Neuronal stem cell (in vitro differentiated cells): ENCODE results near the gene RASSF1.
A peak's percentile ranks its signal among the peaks of the same experiment; 100 is the strongest.

Experiments used
- DNase-seq: peaks from one replicate; pipeline ENCODE4 v3.0.0-alpha.2; 2013; ENCODE audit warnings: low spot score
- H2AFZ ChIP-seq: one replicate; pipeline ENCODE4 v1.6.1; 2013; ENCODE audit warnings: mild to moderate bottlenecking, low read length, inconsistent platforms
- H2AK5ac ChIP-seq: 2 replicates; pipeline ENCODE4 v1.6.1; 2013; ENCODE audit warnings: low read depth, mild to moderate bottlenecking, inconsistent platforms, low read length, moderate library complexity, mixed read lengths
- H2BK120ac ChIP-seq: 2 replicates; pipeline ENCODE4 v1.6.1; 2013; ENCODE audit warnings: low read depth, mild to moderate bottlenecking, inconsistent platforms, low read length, moderate library complexity, mixed read lengths
- H2BK12ac ChIP-seq: one replicate; pipeline ENCODE4 v1.6.1; 2013; ENCODE audit warnings: low read length, inconsistent platforms
- H2BK15ac ChIP-seq: 2 replicates; pipeline ENCODE4 v1.6.1; 2013; ENCODE audit warnings: mild to moderate bottlenecking, low read length, inconsistent platforms, mixed read lengths
- H2BK5ac ChIP-seq: one replicate; pipeline ENCODE4 v1.6.1; 2013; ENCODE audit warnings: inconsistent platforms, mild to moderate bottlenecking, low read length, moderate library complexity
- H3K14ac ChIP-seq: one replicate; pipeline ENCODE4 v1.6.1; 2013; ENCODE audit warnings: low read length, inconsistent platforms
- H3K18ac ChIP-seq: 2 replicates; pipeline ENCODE4 v1.6.1; 2013; ENCODE audit warnings: low read length, inconsistent platforms
- H3K23ac ChIP-seq: 2 replicates; pipeline ENCODE4 v1.6.1; 2013; ENCODE audit warnings: low read depth, mild to moderate bottlenecking, mixed read lengths, low read length, inconsistent platforms; ENCODE audit not compliant: poor library complexity
- H3K27ac ChIP-seq: replicated peaks from 3 replicates; pipeline ENCODE4 v1.5.1; 2013; ENCODE audit warnings: low read length, inconsistent platforms
- H3K27me3 ChIP-seq, 3 experiments: 2 replicates each; pipeline ENCODE4 v1.6.1; 2013; ENCODE audit warnings: low read length in 3 of 3, mild to moderate bottlenecking in 2 of 3, inconsistent platforms in 1 of 3, low read depth in 1 of 3, mixed read lengths in 1 of 3, moderate library complexity in 1 of 3; ENCODE audit not compliant: control insufficient read depth in 3 of 3, insufficient read depth in 3 of 3
- H3K36me3 ChIP-seq, 2 donors: replicated peaks in 1 of 2; 2 replicates each; pipeline ENCODE4 v1.6.1; 2013; ENCODE audit warnings: low read length in 2 of 2; ENCODE audit not compliant: control insufficient read depth in 2 of 2, insufficient read depth in 2 of 2
- H3K4ac ChIP-seq: 2 replicates; pipeline ENCODE4 v1.6.1; 2013; ENCODE audit warnings: inconsistent platforms, mild to moderate bottlenecking, low read length, moderate library complexity
- H3K4me1 ChIP-seq, 2 donors: 1 replicate in 1 of 2; 2 replicates in 1 of 2; pipeline ENCODE4 v1.6.1; 2013; ENCODE audit warnings: low read length in 2 of 2, low read depth in 1 of 2; ENCODE audit not compliant: control insufficient read depth in 2 of 2, insufficient read depth in 1 of 2
- H3K4me2 ChIP-seq: one replicate; pipeline ENCODE4 v1.6.1; 2013; ENCODE audit warnings: mild to moderate bottlenecking, low read length, inconsistent platforms; ENCODE audit not compliant: insufficient read depth, poor library complexity, severe bottlenecking
- H3K4me3 ChIP-seq, 2 donors: 2 replicates each; pipeline ENCODE4 v1.5.1; 2013; ENCODE audit warnings: low read length in 2 of 2, mild to moderate bottlenecking in 2 of 2, inconsistent platforms in 1 of 2, moderate library complexity in 1 of 2
- H3K79me1 ChIP-seq: one replicate; pipeline ENCODE4 v1.6.1; 2013; ENCODE audit warnings: low read depth, mild to moderate bottlenecking, inconsistent platforms, low read length, moderate library complexity
- H3K9ac ChIP-seq: one replicate; pipeline ENCODE4 v1.6.1; 2013; ENCODE audit warnings: mild to moderate bottlenecking, low read depth, low read length, inconsistent platforms; ENCODE audit not compliant: poor library complexity
- H3K9me3 ChIP-seq, 2 donors: replicated peaks in 1 of 2; 2 replicates each; pipeline versions ENCODE3 to v1.6.1; 2013; ENCODE audit warnings: low read length in 2 of 2, mild to moderate bottlenecking in 2 of 2, inconsistent platforms in 1 of 2, low read depth in 1 of 2, mixed read lengths in 1 of 2, moderate library complexity in 1 of 2; ENCODE audit not compliant: control insufficient read depth in 2 of 2, insufficient read depth in 1 of 2
- H4K8ac ChIP-seq: one replicate; pipeline ENCODE4 v1.6.1; 2013; ENCODE audit warnings: low read depth, mild to moderate bottlenecking, inconsistent platforms, low read length, moderate library complexity
- H4K91ac ChIP-seq: one replicate; pipeline ENCODE4 v1.6.1; 2013; ENCODE audit warnings: low read length, low read depth, mild to moderate bottlenecking, inconsistent platforms; ENCODE audit not compliant: poor library complexity
- WGBS, 2 donors: extraction: QIAGEN DNeasy Blood & Tissue Kit; methylation state at CpG; one replicate each; pipeline ENCODE4 v1.1.7; 2013; ENCODE audit warnings: missing lambda C conversion rate in 2 of 2, mixed read lengths in 1 of 2; ENCODE audit not compliant: insufficient read length in 2 of 2, insufficient replicate concordance in 1 of 2; ENCODE audit errors: extremely low coverage in 2 of 2; 5-methylcytosine and 5-hydroxymethylcytosine counted together

RASSF1 gene

GRCh38 chr3:50321336-50322114, 19.1 kb downstream of the RASSF1 start:
- Histone ChIP-seq H2BK15ac (peak overlapping the region; percentile 99), H2BK120ac (peak overlapping the region; percentile 99), H3K23ac (peak overlapping the region; percentile 97), H4K91ac (peak overlapping the region; percentile 90), H3K14ac (peak overlapping the region; percentile 39), H3K4me3 (peak overlapping the region; percentile 61 to 84), H2BK12ac (no peak overlapping the region), H3K36me3 (peaks cover 43 to 64% of the 10 kb centered on the region in 2 donors), H3K79me1 (peaks cover 29% of the 10 kb centered on the region), H3K27ac (peak overlapping the region; percentile 90), H2BK5ac (peak overlapping the region; percentile 98), H2AK5ac (peak overlapping the region; percentile 90), H3K4me2 (peak overlapping the region; percentile 95), H4K8ac (no peak overlapping the region), H3K9ac (peak overlapping the region; percentile 82), H3K9me3 (peaks cover 0 to 2% of the 10 kb centered on the region in 2 donors), H3K18ac (peak overlapping the region; percentile 99), H3K4me1 (peaks cover 27 to 39% of the 10 kb centered on the region in 2 donors), H3K27me3 (no peaks in the 10 kb centered on the region), H2AFZ (peak overlapping the region; percentile 99), H3K4ac (peak overlapping the region; percentile 66)
- no CpG with 5 or more reads among the region's 59 CpGs for WGBS, 2 donors
- DNase-seq: peak; percentile 94

- no peak overlapping the region for H4K8ac ChIP-seq
These were observed 19.7 kb downstream of the RASSF1 start for GRCh38 chr3:50320853-50321335.

GRCh38 chr3:50319894-50320625, 20.6 kb downstream of the RASSF1 start:
- DNase-seq: no peak
- peak overlapping the region; percentile 41 for H2BK12ac ChIP-seq
- H2BK15ac ChIP-seq: peak overlapping the region; percentile 90
- no peaks in the 10 kb centered on the region for H3K27me3 ChIP-seq
- no peak overlapping the region for H2BK120ac ChIP-seq
- H3K27ac ChIP-seq: peak overlapping the region; percentile 71
- no CpG with 5 or more reads among the region's 29 CpGs for WGBS, 2 donors
- H3K79me1 ChIP-seq: peaks cover 33% of the 10 kb centered on the region
- H3K4me3 ChIP-seq: peak overlapping the region; percentile 61 to 84
- peaks cover 27 to 39% of the 10 kb centered on the region in 2 donors for H3K4me1 ChIP-seq
- peak overlapping the region; percentile 94 for H4K91ac ChIP-seq
- peak overlapping the region; percentile 55 for H4K8ac ChIP-seq
- H2BK5ac ChIP-seq: no peak overlapping the region
- peaks cover 46 to 63% of the 10 kb centered on the region in 2 donors for H3K36me3 ChIP-seq
- H3K18ac ChIP-seq: peak overlapping the region; percentile 76
- H3K4ac ChIP-seq: no peak overlapping the region
- peak overlapping the region; percentile 80 for H3K9ac ChIP-seq
- no peak overlapping the region for H2AFZ ChIP-seq
- H3K23ac ChIP-seq: peak overlapping the region; percentile 56
- H2AK5ac ChIP-seq: peak overlapping the region; percentile 93
- peaks cover 0 to 4% of the 10 kb centered on the region in 2 donors for H3K9me3 ChIP-seq
- peak overlapping the region; percentile 57 for H3K14ac ChIP-seq
- H3K4me2 ChIP-seq: peak overlapping the region; percentile 95

More at GRCh38 chr3:50320853-50321335, 19.7 kb downstream of the RASSF1 start:
- peaks cover 27 to 39% of the 10 kb centered on the region in 2 donors for H3K4me1 ChIP-seq
- peak overlapping the region; percentile 98 for H2BK5ac ChIP-seq
- peak overlapping the region; percentile 99 for H3K18ac ChIP-seq
- peak overlapping the region; percentile 90 for H2BK15ac ChIP-seq
- WGBS, 2 donors: no CpG with 5 or more reads among the region's 45 CpGs
- no peak overlapping the region for H3K14ac ChIP-seq
- peaks cover 29% of the 10 kb centered on the region for H3K79me1 ChIP-seq
- peak overlapping the region; percentile 99 for H2AFZ ChIP-seq
- H3K4me2 ChIP-seq: peak overlapping the region; percentile 95
- H2BK12ac ChIP-seq: no peak overlapping the region
- peak overlapping the region; percentile 90 for H3K27ac ChIP-seq
- peak overlapping the region; percentile 82 for H3K9ac ChIP-seq
- H3K4me3 ChIP-seq: peak overlapping the region; percentile 61 to 84
- peak overlapping the region; percentile 93 for H2AK5ac ChIP-seq
- H3K36me3 ChIP-seq: peaks cover 43 to 65% of the 10 kb centered on the region in 2 donors
- H3K4ac ChIP-seq: no peak overlapping the region
- no peaks in the 10 kb centered on the region for H3K27me3 ChIP-seq
- peak; percentile 90 for DNase-seq
- peak overlapping the region; percentile 99 for H2BK120ac ChIP-seq
- peaks cover 0 to 2% of the 10 kb centered on the region in 2 donors for H3K9me3 ChIP-seq
- no peak overlapping the region for H4K91ac ChIP-seq
- H3K23ac ChIP-seq: peak overlapping the region; percentile 97
